ENCODE measurements around the gene SEMA4A. TPM values are rescaled to one million over a fixed set of nuclear protein-coding genes. Genes with fewer than 3 reads are reported as not detected.
"Not testable (repeated sequence)": the region's sequence is repeated elsewhere in the genome, so short reads cannot be mapped to it uniquely, and the experiment has no call there.

The SEMA4A gene
- total RNA-seq, 4 donors from 2014 or later: 1.8 to 4.6 (median 3.5) TPM

DNA sequence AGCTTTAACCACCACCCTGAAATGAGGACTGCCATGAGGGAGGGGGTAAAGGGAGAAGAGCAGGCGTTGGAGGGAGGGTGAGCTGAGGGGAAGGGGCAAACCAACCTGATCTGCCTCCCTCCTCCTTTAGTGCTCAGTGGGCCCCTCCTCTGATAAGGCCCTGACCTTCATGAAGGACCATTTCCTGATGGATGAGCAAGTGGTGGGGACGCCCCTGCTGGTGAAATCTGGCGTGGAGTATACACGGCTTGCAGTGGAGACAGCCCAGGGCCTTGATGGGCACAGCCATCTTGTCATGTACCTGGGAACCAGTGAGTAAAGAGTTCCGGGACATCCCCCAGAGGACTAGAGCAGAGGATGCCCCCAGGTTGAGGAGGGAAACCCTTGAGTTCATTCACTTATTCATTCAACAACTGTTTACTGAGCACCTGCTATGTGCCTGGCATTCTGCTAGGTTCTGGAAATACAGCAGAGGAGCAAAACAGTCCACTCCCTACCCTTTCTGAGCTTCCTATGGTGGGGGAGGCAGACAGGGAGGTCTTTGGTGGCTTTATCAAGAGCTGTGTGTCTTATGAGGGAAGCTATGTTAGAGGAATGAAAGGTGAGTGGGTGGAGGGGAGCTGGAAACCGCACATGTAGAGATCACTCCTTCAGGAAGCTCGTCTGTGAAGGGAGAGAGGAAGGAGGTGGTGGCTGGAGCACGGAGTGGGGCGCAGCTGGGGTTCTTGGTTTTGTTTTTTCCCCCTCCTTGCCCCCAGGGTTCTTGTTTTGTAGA is 19.5 kb downstream of the SEMA4A start:
- H3K36me3 ChIP-seq: peaks cover 0 to 33% (median 0%) of the 10 kb centered on the region in 3 donors
- no peaks in the 10 kb centered on the region for H3K4me1 ChIP-seq
- no peaks in the 10 kb centered on the region for H3K27me3 ChIP-seq
- no peaks in the 10 kb centered on the region for H3K9me3 ChIP-seq
- H3K4me3 ChIP-seq: no peak overlapping the region
- H3K27ac ChIP-seq: no peak overlapping the region
- DNase-seq (ENCODE audit: low spot score in 2 of 2): no peak
- no peak for TF ChIP-seq POLR2A (IDR thresholded peaks at IDR 0.05)
- no peak for TF ChIP-seq EP300 (IDR thresholded peaks at IDR 0.05)
- TF ChIP-seq, protein P1, sequence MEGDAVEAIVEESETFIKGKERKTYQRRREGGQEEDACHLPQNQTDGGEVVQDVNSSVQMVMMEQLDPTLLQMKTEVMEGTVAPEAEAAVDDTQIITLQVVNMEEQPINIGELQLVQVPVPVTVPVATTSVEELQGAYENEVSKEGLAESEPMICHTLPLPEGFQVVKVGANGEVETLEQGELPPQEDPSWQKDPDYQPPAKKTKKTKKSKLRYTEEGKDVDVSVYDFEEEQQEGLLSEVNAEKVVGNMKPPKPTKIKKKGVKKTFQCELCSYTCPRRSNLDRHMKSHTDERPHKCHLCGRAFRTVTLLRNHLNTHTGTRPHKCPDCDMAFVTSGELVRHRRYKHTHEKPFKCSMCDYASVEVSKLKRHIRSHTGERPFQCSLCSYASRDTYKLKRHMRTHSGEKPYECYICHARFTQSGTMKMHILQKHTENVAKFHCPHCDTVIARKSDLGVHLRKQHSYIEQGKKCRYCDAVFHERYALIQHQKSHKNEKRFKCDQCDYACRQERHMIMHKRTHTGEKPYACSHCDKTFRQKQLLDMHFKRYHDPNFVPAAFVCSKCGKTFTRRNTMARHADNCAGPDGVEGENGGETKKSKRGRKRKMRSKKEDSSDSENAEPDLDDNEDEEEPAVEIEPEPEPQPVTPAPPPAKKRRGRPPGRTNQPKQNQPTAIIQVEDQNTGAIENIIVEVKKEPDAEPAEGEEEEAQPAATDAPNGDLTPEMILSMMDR (IDR thresholded peaks at IDR 0.05): no peak
- 65 to 75% methylated on average over 9 of the region's 9 CpGs for WGBS, 2 donors

DNA sequence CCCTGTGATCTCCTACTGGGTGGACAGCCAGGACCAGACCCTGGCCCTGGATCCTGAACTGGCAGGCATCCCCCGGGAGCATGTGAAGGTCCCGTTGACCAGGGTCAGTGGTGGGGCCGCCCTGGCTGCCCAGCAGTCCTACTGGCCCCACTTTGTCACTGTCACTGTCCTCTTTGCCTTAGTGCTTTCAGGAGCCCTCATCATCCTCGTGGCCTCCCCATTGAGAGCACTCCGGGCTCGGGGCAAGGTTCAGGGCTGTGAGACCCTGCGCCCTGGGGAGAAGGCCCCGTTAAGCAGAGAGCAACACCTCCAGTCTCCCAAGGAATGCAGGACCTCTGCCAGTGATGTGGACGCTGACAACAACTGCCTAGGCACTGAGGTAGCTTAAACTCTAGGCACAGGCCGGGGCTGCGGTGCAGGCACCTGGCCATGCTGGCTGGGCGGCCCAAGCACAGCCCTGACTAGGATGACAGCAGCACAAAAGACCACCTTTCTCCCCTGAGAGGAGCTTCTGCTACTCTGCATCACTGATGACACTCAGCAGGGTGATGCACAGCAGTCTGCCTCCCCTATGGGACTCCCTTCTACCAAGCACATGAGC is 23.3 kb downstream of the SEMA4A start:
- Histone ChIP-seq H3K36me3 (peaks cover 0 to 33% (median 0%) of the 10 kb centered on the region in 3 donors), H3K4me3 (no peak overlapping the region), H3K9me3 (no peaks in the 10 kb centered on the region), H3K4me1 (no peaks in the 10 kb centered on the region), H3K27me3 (no peaks in the 10 kb centered on the region), H3K27ac (no peak overlapping the region)
- no peak for TF ChIP-seq EP300 (IDR thresholded peaks at IDR 0.05)
- TF ChIP-seq, protein P1 (IDR thresholded peaks at IDR 0.05): no peak
- no peak for TF ChIP-seq POLR2A (IDR thresholded peaks at IDR 0.05)
- DNase-seq (ENCODE audit: low spot score in 2 of 2): no peak
- WGBS, 2 donors: 76 to 89% methylated on average over 7 to 12 of the region's 12 CpGs

DNA sequence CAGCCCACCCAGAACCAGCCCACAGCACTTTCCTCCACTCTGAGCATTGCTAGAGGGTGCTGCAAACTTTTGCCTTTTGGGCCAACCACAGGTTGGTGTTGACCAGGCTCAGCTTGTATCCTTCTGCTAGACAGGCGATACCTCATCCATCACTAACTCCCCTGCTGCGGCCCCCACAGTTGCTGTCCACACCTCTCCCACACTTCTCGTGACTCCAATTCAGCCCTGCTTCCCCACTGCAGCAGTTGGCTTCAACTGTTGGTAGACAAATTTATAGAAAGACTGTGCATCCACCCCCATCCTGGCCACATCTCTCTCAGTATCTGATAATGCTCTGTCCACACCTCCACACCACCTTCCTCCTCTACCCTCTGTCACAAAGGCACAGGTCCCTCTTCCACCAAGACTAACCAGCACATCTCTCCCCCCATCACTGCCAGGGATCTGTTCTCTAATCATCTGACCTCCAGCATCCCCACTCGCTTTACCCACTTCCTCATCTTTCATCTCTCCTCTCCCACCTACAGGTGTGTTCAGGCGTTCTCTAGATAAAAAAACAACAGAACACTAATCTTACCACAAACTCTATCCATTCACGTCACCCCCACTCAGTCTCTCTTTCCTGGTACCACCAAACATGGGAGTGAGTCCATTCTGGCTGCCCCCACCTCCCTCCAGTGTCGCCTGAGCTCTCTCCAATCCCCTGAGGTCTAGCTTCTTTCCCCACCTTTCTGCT is 24.7 kb downstream of the SEMA4A start:
- WGBS, 2 donors: 82 to 85% methylated on average over 7 of the region's 7 CpGs
- H3K36me3 ChIP-seq: peaks cover 0 to 33% (median 0%) of the 10 kb centered on the region in 3 donors
- no peak for DNase-seq (ENCODE audit: low spot score in 2 of 2)
- no peaks in the 10 kb centered on the region for H3K4me1 ChIP-seq
- H3K9me3 ChIP-seq: no peaks in the 10 kb centered on the region
- no peak overlapping the region for H3K4me3 ChIP-seq
- no peaks in the 10 kb centered on the region for H3K27me3 ChIP-seq
- no peak overlapping the region for H3K27ac ChIP-seq
- TF ChIP-seq EP300 (IDR thresholded peaks at IDR 0.05) (no peak), POLR2A (IDR thresholded peaks at IDR 0.05) (no peak)
- TF ChIP-seq, protein P1 (IDR thresholded peaks at IDR 0.05): no peak

DNA sequence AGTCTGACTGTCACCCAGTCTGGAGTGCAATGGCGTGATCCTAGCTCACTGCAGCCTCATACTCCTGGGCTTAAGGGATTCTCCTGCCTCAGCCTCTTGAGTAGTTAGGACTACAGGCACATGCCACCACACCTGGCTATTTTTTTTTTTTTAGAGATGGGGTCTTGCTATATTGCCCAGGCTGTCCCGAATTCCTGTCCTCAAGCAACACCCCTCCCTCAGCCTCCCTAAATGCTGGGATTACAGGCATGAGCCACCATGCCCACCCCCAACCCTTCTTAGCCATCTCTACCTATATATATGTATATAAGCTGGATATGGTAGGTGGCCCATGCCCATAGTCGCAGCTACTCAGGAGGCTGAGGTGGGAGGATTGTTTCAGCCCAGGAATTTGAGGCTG is 27.1 kb downstream of the SEMA4A start:
- WGBS, 2 donors: 91 to 100% methylated on average over 3 of the region's 3 CpGs
- TF ChIP-seq EP300 (IDR thresholded peaks at IDR 0.05): no peak
- TF ChIP-seq POLR2A (IDR thresholded peaks at IDR 0.05): no peak
- DNase-seq (ENCODE audit: low spot score in 2 of 2): no peak

DNA sequence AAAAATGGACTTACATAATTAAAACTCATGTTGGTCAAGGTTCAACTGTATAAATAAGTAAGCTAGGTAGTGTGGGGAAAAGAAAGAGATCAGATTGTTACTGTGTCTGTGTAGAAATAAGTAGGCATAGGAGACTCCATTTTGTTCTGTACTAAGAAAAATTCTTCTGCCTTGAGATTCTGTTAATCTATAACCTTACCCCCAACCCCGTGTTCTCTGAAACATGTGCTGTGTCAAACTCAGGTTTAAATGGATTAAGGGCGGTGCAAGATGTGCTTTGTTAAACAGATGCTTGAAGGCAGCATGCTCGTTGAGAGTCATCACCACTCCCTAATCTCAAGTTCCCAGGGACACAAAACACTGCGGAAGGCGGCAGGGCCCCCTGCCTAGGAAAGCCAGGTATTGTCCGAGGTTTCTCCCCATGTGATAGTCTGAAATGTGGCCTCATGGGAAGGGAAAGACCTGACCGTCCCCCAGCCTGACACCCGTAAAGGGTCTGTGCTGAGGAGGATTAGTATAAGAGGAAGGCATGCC is 28.1 kb downstream of the SEMA4A start:
- H3K27me3 ChIP-seq; H3K27ac ChIP-seq; H3K4me1 ChIP-seq; H3K9me3 ChIP-seq; DNase-seq (ENCODE audit: low spot score in 2 of 2); H3K4me3 ChIP-seq: not testable (repeated sequence)
- 28 to 35% methylated on average over 8 of the region's 8 CpGs for WGBS, 2 donors
- peaks cover 0 to 12% (median 0%) of the 10 kb centered on the region in 3 donors for H3K36me3 ChIP-seq

More for the DNA sequence above, 27.1 kb downstream of the SEMA4A start:
- peaks cover 0 to 22% (median 0%) of the 10 kb centered on the region in 3 donors for H3K36me3 ChIP-seq
- no peaks in the 10 kb centered on the region for H3K9me3 ChIP-seq
- H3K27me3 ChIP-seq: no peaks in the 10 kb centered on the region
- H3K27ac ChIP-seq: no peak overlapping the region
- no peak overlapping the region for H3K4me3 ChIP-seq
- H3K4me1 ChIP-seq: no peaks in the 10 kb centered on the region

DNA sequence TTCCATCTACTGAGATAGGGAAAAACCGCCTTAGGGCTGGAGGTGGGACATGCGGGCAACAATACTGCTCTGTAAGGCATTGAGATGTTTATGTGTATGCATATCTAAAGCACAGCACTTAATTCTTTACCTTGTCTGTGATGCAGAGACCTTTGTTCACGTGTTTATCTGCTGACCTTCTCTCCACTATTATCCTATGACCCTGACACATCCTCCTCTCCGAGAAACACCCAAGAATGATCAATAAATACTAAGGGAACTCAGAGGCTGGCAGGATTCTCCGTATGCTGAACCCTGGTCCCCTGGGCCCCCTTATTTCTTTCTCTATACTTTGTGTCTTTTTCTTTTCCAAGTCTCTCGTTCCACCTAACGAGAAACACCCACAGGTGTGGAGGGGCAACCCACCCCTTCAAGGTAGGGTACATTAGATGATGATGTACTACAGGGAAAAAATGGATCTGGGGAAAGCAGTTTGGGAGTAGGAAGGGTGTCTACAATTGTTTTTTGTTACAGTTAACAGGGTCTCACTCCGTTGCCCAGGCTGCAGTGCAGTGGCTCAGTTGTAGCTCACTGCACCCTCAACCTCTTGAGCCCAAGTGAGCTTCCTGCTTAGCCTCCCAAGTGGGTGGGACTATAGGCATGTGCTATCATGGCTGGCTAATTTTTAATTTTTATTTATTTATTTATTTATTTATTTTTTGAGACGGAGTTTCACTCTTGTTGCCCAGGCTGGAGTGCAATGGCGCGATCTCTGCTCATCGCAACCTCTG is 28.8 kb downstream of the SEMA4A start:
- 67 to 69% methylated on average over 12 of the region's 12 CpGs for WGBS, 2 donors
- not testable (repeated sequence) for H3K27me3 ChIP-seq; H3K4me1 ChIP-seq; H3K9me3 ChIP-seq; DNase-seq (ENCODE audit: low spot score in 2 of 2); H3K4me3 ChIP-seq; H3K36me3 ChIP-seq; H3K27ac ChIP-seq

DNA sequence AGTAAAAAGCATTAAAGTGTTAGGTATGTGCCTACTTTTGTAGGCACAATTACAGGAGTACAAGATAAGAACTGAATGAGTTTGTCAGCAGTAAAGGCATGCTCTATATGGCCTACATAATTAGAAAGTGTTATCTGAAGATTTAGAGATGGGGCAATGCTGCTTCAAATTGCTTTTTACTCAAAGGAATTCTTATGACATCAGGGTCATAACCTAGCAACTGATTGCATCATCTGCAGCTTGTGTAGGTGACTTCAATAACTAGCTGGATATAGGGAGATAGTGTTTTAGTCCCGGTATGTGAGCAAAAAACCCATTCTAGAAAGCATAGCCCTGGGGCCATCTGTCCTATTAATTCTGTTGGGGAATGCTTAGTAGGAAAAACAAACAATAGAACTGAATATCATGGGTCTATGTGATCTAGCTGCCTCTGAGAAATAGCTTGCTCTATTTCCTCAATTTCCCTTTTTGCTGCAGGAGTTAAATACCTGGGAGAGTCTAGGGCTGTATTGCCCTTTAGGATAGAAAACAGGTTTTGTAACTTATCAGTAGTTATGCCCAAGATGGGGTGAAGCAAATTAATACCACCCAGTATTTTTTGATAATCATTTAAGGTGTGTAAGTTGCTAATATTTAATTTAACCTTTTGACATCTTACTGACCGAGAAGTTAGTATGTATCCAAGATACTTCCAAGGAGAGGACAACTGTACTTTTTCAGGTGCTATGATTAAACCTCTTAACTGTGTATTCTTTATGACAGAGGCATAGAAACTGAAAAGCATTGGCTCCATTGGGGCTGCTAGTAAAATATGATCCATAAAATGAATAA is 33.2 kb downstream of the SEMA4A start:
- not testable (repeated sequence) for H3K27ac ChIP-seq; H3K27me3 ChIP-seq; H3K4me1 ChIP-seq; H3K9me3 ChIP-seq; H3K36me3 ChIP-seq; H3K4me3 ChIP-seq; DNase-seq (ENCODE audit: low spot score in 2 of 2)
- WGBS, 2 donors: 79 to 82% methylated on average over 2 of the region's 2 CpGs

DNA sequence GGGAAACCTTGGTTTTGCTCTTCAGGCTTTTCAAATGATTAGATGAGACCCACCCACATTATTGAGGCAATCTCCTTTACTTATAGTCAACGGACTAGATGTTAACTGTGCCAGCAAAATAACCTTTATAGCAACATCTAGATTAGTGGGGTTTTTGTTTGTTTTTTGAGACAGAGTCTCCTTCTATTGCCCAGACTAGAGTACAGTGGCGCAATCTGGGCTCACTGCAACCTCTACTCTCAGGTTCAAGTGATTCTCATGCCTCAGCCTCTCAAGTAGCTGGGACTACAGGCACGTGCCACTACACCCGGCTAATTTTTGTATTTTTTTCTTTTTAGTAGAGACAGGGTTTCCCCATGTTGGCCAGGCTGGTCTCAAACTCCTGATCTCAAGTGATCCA is 36.9 kb downstream of the SEMA4A start:
- WGBS, 2 donors: 78 to 83% methylated on average over 4 of the region's 4 CpGs

More for the DNA sequence above, 36.9 kb downstream of the SEMA4A start:
- not testable (repeated sequence) for H3K27ac ChIP-seq; DNase-seq (ENCODE audit: low spot score in 2 of 2); H3K4me3 ChIP-seq; H3K9me3 ChIP-seq; H3K36me3 ChIP-seq; H3K27me3 ChIP-seq
- H3K4me1 ChIP-seq: peaks cover 0 to 17% (median 8%) of the 10 kb centered on the region in 4 donors
